Ecto neural progenitor cell (in vitro differentiated cells): ENCODE results near the gene C1orf53.
A peak's percentile ranks its signal among the peaks of the same experiment; 100 is the strongest.
"Not testable (repeated sequence)": the region's sequence is repeated elsewhere in the genome, so short reads cannot be mapped to it uniquely, and the experiment has no call there.

ENCODE experiments used
- DNase-seq: peaks from one replicate; pipeline ENCODE4 v3.0.0-alpha.2; 2018; ENCODE audit warnings: low spot score

C1orf53 gene

DNA sequence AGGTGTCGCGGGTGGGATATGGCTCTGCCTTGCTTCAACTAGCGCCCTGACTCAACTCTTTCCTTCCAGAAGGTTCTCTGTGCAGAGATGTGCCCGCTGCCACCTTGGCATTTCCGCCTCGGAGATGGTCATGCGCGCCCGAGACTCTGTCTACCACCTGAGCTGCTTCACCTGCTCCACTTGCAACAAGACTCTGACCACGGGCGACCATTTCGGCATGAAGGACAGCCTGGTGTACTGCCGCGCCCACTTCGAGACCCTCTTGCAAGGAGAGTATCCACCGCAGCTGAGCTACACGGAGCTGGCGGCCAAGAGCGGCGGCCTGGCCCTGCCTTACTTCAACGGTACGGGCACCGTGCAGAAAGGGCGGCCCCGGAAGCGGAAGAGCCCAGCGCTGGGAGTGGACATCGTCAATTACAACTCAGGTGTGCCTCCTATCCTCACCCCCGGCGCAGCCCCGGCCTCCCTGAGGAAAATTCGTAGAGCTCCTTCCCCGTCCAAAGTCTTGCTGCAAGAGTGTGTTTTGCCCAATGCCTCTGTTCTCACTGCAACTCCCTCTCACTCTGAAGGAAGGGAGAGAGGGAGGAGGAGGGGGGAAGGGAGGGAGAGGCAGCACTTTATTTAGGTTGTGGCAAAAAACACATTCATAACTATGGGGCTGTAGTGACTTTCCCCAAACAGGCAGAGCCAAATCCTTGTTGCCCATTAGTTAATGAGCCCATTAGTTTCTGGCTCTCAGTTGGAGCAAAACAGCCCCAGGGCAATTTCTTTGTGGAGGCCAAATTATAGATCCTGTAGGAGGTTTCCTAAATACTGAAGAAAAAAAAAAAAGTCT is 19.0 kb downstream of the C1orf53 start:
- peak; percentile 65 for DNase-seq

DNA sequence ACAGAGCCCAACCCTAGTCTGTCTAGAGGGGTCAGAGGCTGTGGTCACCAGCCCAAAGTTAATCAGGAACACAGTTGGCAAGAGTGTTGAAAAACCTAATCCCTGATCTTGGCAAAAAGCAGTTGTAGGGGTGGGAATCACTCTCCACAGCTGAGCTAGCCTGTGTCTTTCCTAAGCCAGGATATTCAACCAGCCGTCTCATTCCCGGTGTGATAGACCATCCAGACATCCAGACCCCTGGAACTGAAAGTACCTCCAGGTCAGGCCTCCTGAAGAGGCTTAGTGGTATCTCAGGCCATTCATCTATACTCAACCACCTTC is 19.6 kb downstream of the C1orf53 start:
- no peak for DNase-seq

DNA sequence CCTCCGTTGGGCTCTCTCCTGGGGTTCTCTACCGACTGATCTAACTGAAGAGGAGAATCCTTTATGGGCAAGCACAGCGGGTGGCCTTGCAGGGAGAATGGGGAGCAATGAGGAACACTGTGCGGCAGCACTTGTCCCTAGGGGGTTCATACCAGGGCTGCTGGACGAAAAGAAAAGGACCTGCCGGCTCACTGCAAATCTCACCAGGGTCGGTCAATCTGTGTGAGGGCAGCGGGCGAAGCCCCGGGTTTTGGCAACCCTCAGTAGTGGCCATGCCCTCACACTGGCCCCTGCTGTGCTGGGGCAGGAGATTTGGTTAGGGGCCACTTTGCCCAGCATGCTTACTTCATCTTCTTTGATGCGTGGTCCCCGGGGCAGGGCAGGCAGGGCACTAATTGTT is 20.6 kb downstream of the C1orf53 start:
- peak; percentile 50 for DNase-seq

GRCh38 chr1:197924516-197925123 is 22.2 kb downstream of the C1orf53 start:
- no peak for DNase-seq

- DNase-seq = no peak
Measured at GRCh38 chr1:197927908-197928665, 25.7 kb downstream of the C1orf53 start.

DNA sequence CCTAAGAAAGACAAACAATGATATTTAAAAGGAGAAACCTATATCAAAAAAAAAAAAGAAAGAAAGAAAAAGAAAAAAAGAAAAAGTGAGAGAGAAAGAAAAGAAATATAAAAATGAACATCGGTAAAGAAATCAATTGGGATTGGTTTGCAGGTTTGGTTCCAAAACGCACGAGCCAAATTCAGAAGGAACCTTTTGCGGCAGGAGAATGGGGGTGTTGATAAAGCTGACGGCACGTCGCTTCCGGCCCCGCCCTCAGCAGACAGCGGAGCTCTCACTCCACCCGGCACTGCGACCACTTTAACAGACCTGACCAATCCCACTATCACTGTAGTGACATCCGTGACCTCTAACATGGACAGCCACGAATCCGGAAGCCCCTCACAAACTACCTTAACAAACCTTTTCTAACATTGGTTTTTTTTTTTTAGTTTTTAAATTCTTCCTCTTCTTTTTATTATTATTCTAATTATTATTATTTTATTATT is 26.5 kb downstream of the C1orf53 start:
- no peak for DNase-seq

GRCh38 chr1:197933016-197933415 is 30.6 kb downstream of the C1orf53 start:
- DNase-seq = no peak

DNA sequence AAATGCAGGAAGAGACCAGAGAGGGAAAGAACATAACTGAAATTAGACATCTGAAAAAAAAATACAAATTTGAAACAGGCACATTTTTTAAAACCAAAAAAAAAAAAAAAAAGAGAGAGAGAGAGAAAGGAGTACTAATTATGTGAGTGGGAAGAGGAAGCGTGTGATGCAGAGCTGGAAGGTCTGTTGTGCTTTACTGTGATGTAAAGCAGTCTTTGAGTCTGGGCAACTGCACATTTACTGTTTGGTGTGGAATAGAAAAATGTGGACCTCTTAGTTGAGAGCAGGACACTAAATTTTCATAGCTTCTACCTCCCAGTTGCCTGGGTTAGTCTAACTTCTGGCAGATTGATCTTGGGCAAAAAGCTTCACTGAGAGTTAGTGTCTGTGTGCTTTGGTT is 31.2 kb downstream of the C1orf53 start:
- DNase-seq = no peak

GRCh38 chr1:197937381-197937780 is 35.0 kb downstream of the C1orf53 start:
- DNase-seq = no peak

DNA sequence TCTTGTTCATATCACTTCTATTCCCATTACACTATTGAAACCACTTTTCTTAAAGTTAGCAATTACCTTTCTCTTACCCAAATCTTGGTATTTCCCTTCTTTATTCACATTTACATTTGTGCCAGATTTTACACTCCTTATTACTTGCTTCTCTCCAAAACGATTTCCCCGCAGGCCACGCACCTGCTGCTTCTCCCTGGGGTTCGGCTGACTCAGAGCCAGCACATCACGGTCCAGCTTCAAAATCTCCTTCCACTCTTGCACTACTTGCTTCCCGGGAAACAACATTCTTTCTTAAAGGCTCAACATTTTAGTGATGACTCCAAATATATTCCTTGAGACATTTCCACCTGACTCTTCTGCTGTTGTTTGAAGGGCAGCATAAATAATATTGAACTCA is 35.5 kb downstream of the C1orf53 start:
- no peak for DNase-seq

GRCh38 chr1:197939159-197939980 is 36.9 kb downstream of the C1orf53 start:
- not testable (repeated sequence) for DNase-seq

GRCh38 chr1:197942042-197942441 is 39.6 kb downstream of the C1orf53 start:
- DNase-seq = no peak

GRCh38 chr1:197944485-197944884 is 42.1 kb downstream of the C1orf53 start:
- DNase-seq = no peak

DNA sequence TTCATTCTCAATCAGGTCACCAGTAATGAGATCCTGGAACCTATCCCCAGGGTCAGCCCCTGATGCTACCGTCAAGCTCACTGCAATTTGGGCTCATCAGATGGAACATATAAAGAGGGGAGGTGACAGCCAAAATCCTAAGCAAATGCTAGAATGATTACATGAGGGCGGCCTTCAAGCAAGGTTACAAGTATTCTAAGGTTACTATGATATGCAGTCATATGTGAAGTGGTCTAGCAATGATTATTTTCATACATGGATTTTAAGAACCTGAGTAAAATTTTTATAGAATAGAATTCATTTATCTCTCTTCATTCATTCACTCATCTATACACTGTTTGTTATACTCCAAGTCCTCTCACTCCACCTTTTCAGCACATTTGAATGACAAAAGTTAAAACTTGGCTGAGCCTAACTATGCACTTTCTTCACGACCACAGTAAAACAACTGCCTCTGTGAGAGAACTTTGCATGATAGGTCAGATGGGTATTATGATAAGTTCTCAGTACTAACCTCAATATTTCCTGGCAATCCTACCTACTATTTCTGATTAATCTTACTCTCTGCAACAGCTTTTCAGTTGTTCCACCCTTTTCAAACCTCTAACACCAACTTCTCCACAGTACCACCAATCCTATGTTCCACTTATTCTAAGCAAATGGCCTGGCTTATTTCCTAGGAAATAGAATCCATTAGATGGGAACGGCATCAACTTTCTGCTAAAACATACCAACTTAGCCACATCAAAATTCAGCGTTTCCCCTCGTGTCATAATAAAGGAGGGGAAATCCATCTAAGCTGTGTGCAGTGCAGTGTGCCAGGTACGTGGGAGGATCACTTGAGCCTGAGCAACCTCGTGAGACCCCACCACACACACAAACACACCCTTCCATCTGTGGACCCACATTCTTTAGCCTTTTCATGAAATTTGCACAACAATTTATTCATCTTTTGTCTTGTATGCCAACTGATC is 46.8 kb downstream of the C1orf53 start:
- DNase-seq = no peak

- no peak for DNase-seq
Measured at GRCh38 chr1:197951089-197951488, 48.7 kb downstream of the C1orf53 start.

DNA sequence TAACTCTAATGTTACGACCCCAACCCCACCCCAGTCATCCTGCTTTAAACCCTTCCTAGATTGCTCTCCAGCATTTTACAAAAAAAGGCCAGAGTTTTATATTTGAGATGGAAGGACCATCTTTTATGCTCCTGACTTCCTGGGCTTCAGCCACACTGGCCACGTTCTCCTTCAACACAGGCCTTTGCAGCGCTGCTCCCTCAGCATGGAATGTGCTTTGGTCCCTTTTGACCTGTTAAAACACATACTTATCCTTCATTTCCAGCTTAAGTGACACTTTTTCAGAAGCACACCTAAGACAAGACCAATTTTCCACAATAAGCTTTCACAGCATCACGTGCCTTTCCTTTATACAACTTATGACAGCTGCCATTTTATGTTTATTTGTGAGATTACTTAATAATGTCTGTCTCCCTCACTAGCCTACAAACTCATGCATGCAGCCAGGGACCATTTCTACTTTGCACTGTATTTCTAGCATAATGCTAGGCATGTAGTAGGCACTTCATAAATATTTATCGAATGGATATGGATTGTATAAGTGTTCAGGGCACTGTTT is 49.3 kb downstream of the C1orf53 start:
- DNase-seq = no peak

GRCh38 chr1:197953472-197953871 is 51.0 kb downstream of the C1orf53 start:
- DNase-seq = not testable (repeated sequence)

- no peak for DNase-seq
Measured at GRCh38 chr1:197954718-197955418, 52.4 kb downstream of the C1orf53 start.

DNA sequence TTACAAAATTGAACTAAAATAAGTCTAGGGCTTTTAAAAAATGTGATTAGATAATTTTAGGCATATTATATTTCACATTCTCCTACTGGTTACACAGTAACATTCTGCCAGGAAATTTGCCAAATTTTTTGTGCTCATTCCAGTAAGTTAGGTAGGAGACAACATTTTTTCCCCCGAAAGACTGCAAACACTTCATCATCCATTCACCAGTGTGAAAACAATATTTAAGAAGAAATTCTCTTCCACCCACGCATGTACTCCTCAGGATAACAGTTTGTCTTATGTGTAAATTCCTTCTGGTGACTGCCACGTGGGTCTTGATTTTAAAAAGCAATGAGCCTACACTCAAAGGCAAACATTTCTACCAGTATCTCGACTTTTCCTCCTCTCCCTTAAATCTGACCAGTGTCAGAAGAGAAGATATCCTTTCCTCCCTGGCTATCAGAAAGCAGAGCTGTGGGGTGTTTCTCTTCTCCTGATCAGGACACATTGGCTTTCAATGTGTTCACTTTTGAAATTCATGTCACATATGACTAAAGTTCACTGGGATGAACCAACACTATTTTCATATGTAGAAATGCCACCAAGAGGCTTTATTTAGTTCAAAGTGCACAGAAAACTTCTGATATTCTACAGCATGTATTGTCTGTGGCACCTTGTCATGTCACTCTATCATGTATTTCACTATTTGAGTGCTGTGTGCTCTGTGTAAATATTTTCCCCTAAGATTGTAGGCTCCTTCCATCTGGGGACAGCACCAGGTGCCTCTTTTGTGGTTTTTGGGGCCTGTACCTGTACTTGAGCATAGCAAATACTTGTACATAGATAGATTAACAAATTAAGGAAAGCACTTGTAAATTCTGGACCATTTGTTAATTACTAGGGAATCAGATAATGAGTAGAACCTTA is 53.3 kb downstream of the C1orf53 start:
- no peak for DNase-seq
